GM18526 (cell line): ENCODE measurements around the gene SNX12.

Source experiments
- POLR2A ChIP-seq: IDR thresholded peaks from 3 replicates; pipeline ENCODE4 v1.6.1; 2011; ENCODE audit not compliant: insufficient read length; ENCODE audit errors: extremely low read depth

SNX12 gene

GRCh38 chrX:71053217-71053621, 14.9 kb downstream of the SNX12 start:
- peak; percentile 47 for TF ChIP-seq POLR2A

- TF ChIP-seq POLR2A = no peak
These were observed 15.4 kb downstream of the SNX12 start for GRCh38 chrX:71052721-71053120.

- TF ChIP-seq POLR2A = no peak
These were observed 50.7 kb downstream of the SNX12 start for GRCh38 chrX:71017396-71017939.
